Activated CD8-positive, alpha-beta T cell treated with anti-CD3 and anti-CD28 coated beads, Interleukin-2, amount 10 ng/mL, durations not matched to agents 7 days and 5 days (primary cell): ENCODE results near the gene LSM2. TPM values are rescaled to one million over a fixed set of nuclear protein-coding genes. Genes with fewer than 3 reads are reported as not detected.
"Not testable (repeated sequence)": the region's sequence is repeated elsewhere in the genome, so short reads cannot be mapped to it uniquely, and the experiment has no call there.

Experiments used
- ATAC-seq: fragments of 150-1000 bp; cut with Tn5 transposase; one replicate; pipeline ENCODE4 v1.10.0; 2021; ENCODE audit warnings: moderate library complexity
- CTCF ChIA-PET: fragments of 350-600 bp; sonication (Branson Sonifier 250); formaldehyde crosslinking; loops from one replicate; lab custom pipeline; 2021; ENCODE audit warnings: antibody characterized with exemption; lab: Charles Lee
- POLR2A ChIA-PET: fragments of 350-600 bp; sonication (Branson Sonifier 250); formaldehyde crosslinking; loops from one replicate; lab custom pipeline; 2021; ENCODE audit warnings: antibody characterized with exemption; lab: Charles Lee
- DNase-seq: peaks from one replicate; pipeline ENCODE4 v3.0.0-alpha.2; 2020
- H3K27ac Mint-ChIP-seq: one replicate; pipeline ENCODE4 v1.8.0; 2021; ENCODE audit warnings: mild to moderate bottlenecking, mixed read lengths
- H3K27me3 Mint-ChIP-seq: one replicate; pipeline ENCODE4 v1.8.0; 2021; ENCODE audit warnings: low read depth, mixed read lengths
- H3K36me3 Mint-ChIP-seq: one replicate; pipeline ENCODE4 v1.8.0; 2021; ENCODE audit warnings: low read depth, mixed read lengths
- H3K4me1 Mint-ChIP-seq: one replicate; pipeline ENCODE4 v1.8.0; 2021; ENCODE audit warnings: low read depth, mixed read lengths
- H3K4me3 Mint-ChIP-seq: one replicate; pipeline ENCODE4 v1.8.0; 2021; ENCODE audit warnings: mild to moderate bottlenecking, mixed read lengths
- H3K9me3 Mint-ChIP-seq: one replicate; pipeline ENCODE4 v1.8.0; 2022; ENCODE audit warnings: mixed read lengths; ENCODE audit not compliant: insufficient read depth
- total RNA-seq, 2 experiments: library from RNA; stranded (reverse); gene quantifications; one replicate each; pipeline ENCODE4 v1.2.3, GENCODE V29; 2021

The LSM2 gene
- total RNA-seq, 2 experiments from 2014 or later: 123 to 128 TPM

- ATAC-seq: peak; percentile 29
- Mint-ChIP-seq H3K27me3 (no peaks in the 10 kb centered on the region), H3K36me3 (peaks cover 18% of the 10 kb centered on the region), H3K9me3 (no peaks in the 10 kb centered on the region), H3K4me3 (peak within 1 kb of the TSS; percentile 89), H3K27ac (peak within 1 kb of the TSS; percentile 90), H3K4me1 (peaks cover 47% of the 10 kb centered on the region)
- peak; percentile 82 for DNase-seq
- ChIA-PET POLR2A (interaction anchor here (0.6 to 5.1 kb wide), 11 partner anchors 9 to 222 kb away, joined by 3 to 37 read pairs (median 4); partner anchors contain the start of genes ABHD16A, BAG6, CLIC1 and GPANK1), CTCF (interaction anchor here (0.8 to 3.3 kb wide), 8 partner anchors 9 to 269 kb away, joined by 3 to 16 read pairs (median 4); partner anchors contain the start of genes ATP6V1G2, HSPA1B and LSM2)
Observed at GRCh38 chr6:31815025-31815838, 8.5 kb upstream of the LSM2 start, which contains the start of the genes HSPA1A and HSPA1L. HSPA1A (plus strand) TSS chr6:31815543; CDS start chr6:31815757, 214 bp downstream. HSPA1L (minus strand) TSS chr6:31815283; CDS start chr6:31811972, 3,311 bp downstream.

- DNase-seq: peak; percentile 86
- H3K4me3 Mint-ChIP-seq: peak overlapping the region; percentile 89
- peak; percentile 55 for ATAC-seq
- no peaks in the 10 kb centered on the region for H3K27me3 Mint-ChIP-seq
- CTCF ChIA-PET: interaction anchor here (0.8 to 3.3 kb wide), 8 partner anchors 8 to 222 kb away, joined by 3 to 16 read pairs (median 4); partner anchors contain the start of genes HSPA1B, LSM2 and NCR3
- peaks cover 43% of the 10 kb centered on the region for H3K4me1 Mint-ChIP-seq
- H3K36me3 Mint-ChIP-seq: peaks cover 23% of the 10 kb centered on the region
- peak overlapping the region; percentile 90 for H3K27ac Mint-ChIP-seq
- POLR2A ChIA-PET: interaction anchor here (0.8 to 5.1 kb wide), 9 partner anchors 8 to 222 kb away, joined by 3 to 37 read pairs (median 4); partner anchors contain the start of genes BAG6, CLIC1, HSPA1B and LSM2
- no peaks in the 10 kb centered on the region for H3K9me3 Mint-ChIP-seq
Observed at GRCh38 chr6:31814677-31815024, 7.9 kb upstream of the LSM2 start.

- peak overlapping the region; percentile 71 for H3K4me3 Mint-ChIP-seq
- peaks cover 34% of the 10 kb centered on the region for H3K4me1 Mint-ChIP-seq
- ATAC-seq: no peak
- H3K9me3 Mint-ChIP-seq: no peaks in the 10 kb centered on the region
- no peak for DNase-seq
- no peaks in the 10 kb centered on the region for H3K27me3 Mint-ChIP-seq
- ChIA-PET CTCF (interaction anchor here (1.0 to 3.3 kb wide), 7 partner anchors 14 to 220 kb away, joined by 3 to 16 read pairs (median 4); partner anchors contain the start of genes HSPA1B, NCR3 and VARS1), POLR2A (interaction anchor here (0.7 to 5.1 kb wide), 3 partner anchors 10 to 75 kb away, joined by 3 to 37 read pairs (median 4); partner anchors contain the start of genes CLIC1 and MSH5)
- peaks cover 22% of the 10 kb centered on the region for H3K36me3 Mint-ChIP-seq
- no peak overlapping the region for H3K27ac Mint-ChIP-seq
Observed at GRCh38 chr6:31813465-31813849, 6.7 kb upstream of the LSM2 start.

- no peak overlapping the region for H3K4me3 Mint-ChIP-seq
- peaks cover 13% of the 10 kb centered on the region for H3K36me3 Mint-ChIP-seq
- H3K27me3 Mint-ChIP-seq: no peaks in the 10 kb centered on the region
- DNase-seq (no peak), ATAC-seq (no peak)
- H3K4me1 Mint-ChIP-seq: peaks cover 27% of the 10 kb centered on the region
- no peak overlapping the region for H3K27ac Mint-ChIP-seq
- no peaks in the 10 kb centered on the region for H3K9me3 Mint-ChIP-seq
- POLR2A ChIA-PET: interaction anchor here (0.9 to 5.1 kb wide), 3 partner anchors 16 to 159 kb away, joined by 3 to 37 read pairs (median 4); partner anchors contain the start of genes CLIC1, MSH5 and VARS1
- CTCF ChIA-PET: interaction anchor here (1.1 kb wide), 1 partner anchor 13 kb away, joined by 3 read pairs; no protein-coding TSS in a partner anchor
Observed at GRCh38 chr6:31811645-31812044, 4.9 kb upstream of the LSM2 start.

- ATAC-seq, H3K27me3 Mint-ChIP-seq, H3K4me3 Mint-ChIP-seq, DNase-seq, POLR2A ChIA-PET, H3K27ac Mint-ChIP-seq, H3K9me3 Mint-ChIP-seq: not testable (repeated sequence)
- CTCF ChIA-PET: interaction anchor here (2.8 to 3.4 kb wide), 2 partner anchors 12 to 39 kb away, joined by 11 to 46 read pairs; partner anchors contain the start of gene VARS1
- Mint-ChIP-seq H3K4me1 (peaks cover 38% of the 10 kb centered on the region), H3K36me3 (peaks cover 27% of the 10 kb centered on the region)
Observed at GRCh38 chr6:31808599-31808998, 1.8 kb upstream of the LSM2 start.

- peak overlapping the region; percentile 91 for H3K27ac Mint-ChIP-seq
- H3K4me1 Mint-ChIP-seq: peaks cover 36% of the 10 kb centered on the region
- CTCF ChIA-PET: interaction anchor here (0.9 to 3.4 kb wide), 13 partner anchors 9 to 103 kb away, joined by 3 to 46 read pairs (median 4); partner anchors contain the start of genes ABHD16A, CLIC1, DDAH2 and HSPA1A
- H3K9me3 Mint-ChIP-seq: no peaks in the 10 kb centered on the region
- peaks cover 40% of the 10 kb centered on the region for H3K36me3 Mint-ChIP-seq
- peak; percentile 31 for ATAC-seq
- peak overlapping the region; percentile 97 for H3K4me3 Mint-ChIP-seq
- DNase-seq: peak; percentile 41
- POLR2A ChIA-PET: interaction anchor here (0.6 to 2.5 kb wide), 12 partner anchors 9 to 259 kb away, joined by 3 to 20 read pairs (median 5); partner anchors contain the start of genes CLIC1, HSPA1A, HSPA1B and HSPA1L
- no peaks in the 10 kb centered on the region for H3K27me3 Mint-ChIP-seq
Observed at GRCh38 chr6:31805939-31806469, 762 bp downstream of the LSM2 start.

GRCh38 chr6:31801031-31801927, 5.5 kb downstream of the LSM2 start:
- POLR2A ChIA-PET, H3K9me3 Mint-ChIP-seq, DNase-seq, ATAC-seq, H3K4me3 Mint-ChIP-seq, H3K27ac Mint-ChIP-seq, H3K27me3 Mint-ChIP-seq: not testable (repeated sequence)
- Mint-ChIP-seq H3K4me1 (peaks cover 56% of the 10 kb centered on the region), H3K36me3 (peaks cover 39% of the 10 kb centered on the region)
- CTCF ChIA-PET: interaction anchor here (1.0 kb wide), 1 partner anchor 10 kb away, joined by 3 read pairs; no protein-coding TSS in a partner anchor

- ATAC-seq (no peak), DNase-seq (no peak)
- Mint-ChIP-seq H3K4me3 (no peak overlapping the region), H3K36me3 (peaks cover 37% of the 10 kb centered on the region), H3K4me1 (peaks cover 46% of the 10 kb centered on the region), H3K27me3 (no peaks in the 10 kb centered on the region), H3K27ac (no peak overlapping the region), H3K9me3 (no peaks in the 10 kb centered on the region)
- POLR2A ChIA-PET: interaction anchor here (1.5 kb wide), 1 partner anchor 27 kb away, joined by 3 read pairs; no protein-coding TSS in a partner anchor
- CTCF ChIA-PET: interaction anchor here (1.1 to 2.9 kb wide), 5 partner anchors 13 to 30 kb away, joined by 3 to 8 read pairs (median 5); no protein-coding TSS in a partner anchor
Observed at GRCh38 chr6:31799781-31800180, 7.0 kb downstream of the LSM2 start.

- POLR2A ChIA-PET: interaction anchor here (0.7 to 1.7 kb wide), 3 partner anchors 17 to 60 kb away, joined by 3 to 5 read pairs (median 4); no protein-coding TSS in a partner anchor
- H3K9me3 Mint-ChIP-seq: no peaks in the 10 kb centered on the region
- peaks cover 53% of the 10 kb centered on the region for H3K4me1 Mint-ChIP-seq
- CTCF ChIA-PET: interaction anchor here (1.1 to 3.5 kb wide), 3 partner anchors 10 to 28 kb away, joined by 6 to 46 read pairs (median 8); partner anchors contain the start of gene LSM2
- peak overlapping the region; percentile 56 for H3K4me3 Mint-ChIP-seq
- peaks cover 32% of the 10 kb centered on the region for H3K36me3 Mint-ChIP-seq
- peak; percentile 78 for DNase-seq
- H3K27me3 Mint-ChIP-seq: no peaks in the 10 kb centered on the region
- H3K27ac Mint-ChIP-seq: peak overlapping the region; percentile 87
- peak; percentile 43 for ATAC-seq
Observed at GRCh38 chr6:31797588-31797987, 9.2 kb downstream of the LSM2 start.

- ChIA-PET CTCF (interaction anchor here (1.0 to 3.5 kb wide), 7 partner anchors 10 to 161 kb away, joined by 3 to 46 read pairs (median 8); partner anchors contain the start of genes HSPA1A, HSPA1L, LSM2 and MSH5), POLR2A (interaction anchor here (0.9 to 1.7 kb wide), 4 partner anchors 17 to 132 kb away, joined by 3 to 8 read pairs (median 4); partner anchors contain the start of genes GPANK1 and MSH5)
- no peaks in the 10 kb centered on the region for H3K9me3 Mint-ChIP-seq
- H3K4me3 Mint-ChIP-seq: no peak overlapping the region
- no peaks in the 10 kb centered on the region for H3K27me3 Mint-ChIP-seq
- no peak for DNase-seq
- H3K36me3 Mint-ChIP-seq: peaks cover 32% of the 10 kb centered on the region
- peak overlapping the region; percentile 87 for H3K27ac Mint-ChIP-seq
- peaks cover 56% of the 10 kb centered on the region for H3K4me1 Mint-ChIP-seq
- no peak for ATAC-seq
Observed at GRCh38 chr6:31796993-31797385, 9.8 kb downstream of the LSM2 start.
